Measurements from ENCODE around the gene CACNA2D3. TPM values are rescaled to one million over a fixed set of nuclear protein-coding genes. Genes with fewer than 3 reads are reported as not detected.
"Not testable (repeated sequence)": the region's sequence is repeated elsewhere in the genome, so short reads cannot be mapped to it uniquely, and the experiment has no call there.

CACNA2D3 gene
- total RNA-seq, 1 donor from 2014 or later, result not detected

DNA sequence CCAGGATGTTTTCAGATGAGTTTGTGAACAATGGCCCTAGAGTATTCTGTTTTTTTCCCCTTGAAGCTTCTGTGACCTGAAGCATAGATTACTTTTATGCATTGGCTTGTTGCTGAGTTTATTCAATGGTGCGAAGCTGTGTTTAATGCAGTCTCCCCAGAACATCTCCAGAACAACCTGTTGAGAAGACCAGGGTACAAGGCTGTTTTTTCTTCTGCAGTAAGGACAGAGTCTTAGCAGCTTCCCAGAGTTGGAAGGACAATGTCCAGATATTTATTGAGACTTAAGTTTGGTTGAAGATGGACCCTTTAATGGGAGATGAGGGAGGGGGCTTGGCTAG lies 509.9 kb downstream of the CACNA2D3 start:
- H3K36me3 Mint-ChIP-seq (ENCODE audit: low read depth), result no peaks in the 10 kb centered on the region
- H3K27me3 Mint-ChIP-seq (ENCODE audit: low read depth), result peaks cover 8% of the 10 kb centered on the region
- TF ChIP-seq CTCF (IDR thresholded peaks at IDR 0.05), result no peak
- H3K4me3 Mint-ChIP-seq (ENCODE audit: unreplicated experiment), result no peak overlapping the region
- H3K4me1 Mint-ChIP-seq (ENCODE audit: low read depth), result no peaks in the 10 kb centered on the region
- H3K27ac Mint-ChIP-seq (ENCODE audit: unreplicated experiment), result no peak overlapping the region
- peaks cover 3% of the 10 kb centered on the region for H3K9me3 Mint-ChIP-seq (ENCODE audit: low read depth)
- DNase-seq (ENCODE audit: low spot score), result no peak

- Mint-ChIP-seq H3K27me3 (ENCODE audit: low read depth) (peaks cover 8% of the 10 kb centered on the region), H3K27ac (ENCODE audit: unreplicated experiment) (no peak overlapping the region), H3K4me1 (ENCODE audit: low read depth) (no peaks in the 10 kb centered on the region)
Measured at GRCh38 chr3:54632834-54633233, 510.5 kb downstream of the CACNA2D3 start.

GRCh38 chr3:54633444-54634121 lies 511.2 kb downstream of the CACNA2D3 start:
- no peaks in the 10 kb centered on the region for H3K36me3 Mint-ChIP-seq (ENCODE audit: low read depth)
- DNase-seq (ENCODE audit: low spot score), result no peak
- H3K27ac Mint-ChIP-seq (ENCODE audit: unreplicated experiment), result no peak overlapping the region
- peaks cover 8% of the 10 kb centered on the region for H3K27me3 Mint-ChIP-seq (ENCODE audit: low read depth)
- no peaks in the 10 kb centered on the region for H3K9me3 Mint-ChIP-seq (ENCODE audit: low read depth)
- no peak overlapping the region for H3K4me3 Mint-ChIP-seq (ENCODE audit: unreplicated experiment)
- no peaks in the 10 kb centered on the region for H3K4me1 Mint-ChIP-seq (ENCODE audit: low read depth)
- no peak for TF ChIP-seq CTCF (IDR thresholded peaks at IDR 0.05)

More at GRCh38 chr3:54632834-54633233, 510.5 kb downstream of the CACNA2D3 start:
- H3K9me3 Mint-ChIP-seq (ENCODE audit: low read depth), result peaks cover 3% of the 10 kb centered on the region
- H3K36me3 Mint-ChIP-seq (ENCODE audit: low read depth), result no peaks in the 10 kb centered on the region
- no peak for TF ChIP-seq CTCF (IDR thresholded peaks at IDR 0.05)
- no peak for DNase-seq (ENCODE audit: low spot score)
- no peak overlapping the region for H3K4me3 Mint-ChIP-seq (ENCODE audit: unreplicated experiment)

DNA sequence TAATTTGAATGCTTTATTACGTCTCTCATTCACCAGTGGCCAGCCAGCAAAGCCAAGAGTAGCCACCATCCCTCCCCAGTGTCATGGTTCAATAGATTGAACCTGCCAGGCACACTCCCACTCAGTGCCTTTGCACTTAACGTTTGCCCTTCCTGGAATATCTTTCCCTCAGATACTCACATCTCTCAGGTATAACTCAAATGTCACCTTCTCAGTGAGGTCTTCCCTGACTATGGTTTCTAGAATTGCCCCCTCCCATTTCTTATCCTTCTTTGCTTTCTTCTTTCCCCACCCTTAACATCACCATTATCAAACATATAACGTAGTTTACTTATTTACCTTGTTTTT lies 511.7 kb downstream of the CACNA2D3 start:
- Mint-ChIP-seq H3K9me3 (ENCODE audit: low read depth) (no peaks in the 10 kb centered on the region), H3K4me1 (ENCODE audit: low read depth) (no peaks in the 10 kb centered on the region), H3K36me3 (ENCODE audit: low read depth) (no peaks in the 10 kb centered on the region), H3K4me3 (ENCODE audit: unreplicated experiment) (no peak overlapping the region), H3K27ac (ENCODE audit: unreplicated experiment) (no peak overlapping the region), H3K27me3 (ENCODE audit: low read depth) (peaks cover 8% of the 10 kb centered on the region)
- no peak for DNase-seq (ENCODE audit: low spot score)
- no peak for TF ChIP-seq CTCF (IDR thresholded peaks at IDR 0.05)

GRCh38 chr3:54639790-54640372 lies 517.5 kb downstream of the CACNA2D3 start:
- not testable (repeated sequence) for H3K4me1 Mint-ChIP-seq (ENCODE audit: low read depth); DNase-seq (ENCODE audit: low spot score); H3K9me3 Mint-ChIP-seq (ENCODE audit: low read depth); H3K27ac Mint-ChIP-seq (ENCODE audit: unreplicated experiment); H3K4me3 Mint-ChIP-seq (ENCODE audit: unreplicated experiment); H3K36me3 Mint-ChIP-seq (ENCODE audit: low read depth)
- H3K27me3 Mint-ChIP-seq (ENCODE audit: low read depth), result peaks cover 17% of the 10 kb centered on the region

All from chondrocyte (in vitro differentiated cells).